Lower lobe of right lung (tissue), 2 donors: ENCODE results near the gene TMEM147. TPM values are rescaled to one million over a fixed set of nuclear protein-coding genes. Genes with fewer than 3 reads are reported as not detected.
A peak's percentile ranks its signal among the peaks of the same experiment; 100 is the strongest.

Experiments
- ATAC-seq, 2 donors: fragments of 200-7000 bp; cut with Tn5 transposase; one replicate each; pipeline ENCODE4 v1.9.1; 2020 to 2022; ENCODE audit warnings: mild to moderate bottlenecking in 2 of 2, moderate library complexity in 2 of 2
- DNase-seq: peaks from one replicate; pipeline ENCODE4 v3.0.0-alpha.2; 2020
- H3K27ac ChIP-seq: fragments of 200-600 bp; one replicate; pipeline ENCODE4 v1.8.0; 2022
- H3K27me3 ChIP-seq: fragments of 200-600 bp; one replicate; pipeline ENCODE4 v1.8.0; 2022; ENCODE audit warnings: low read depth
- H3K36me3 ChIP-seq: fragments of 200-600 bp; one replicate; pipeline ENCODE4 v1.8.0; 2022; ENCODE audit warnings: mild to moderate bottlenecking
- H3K4me1 ChIP-seq: fragments of 200-600 bp; one replicate; pipeline ENCODE4 v1.8.0; 2022
- H3K4me3 ChIP-seq: fragments of 200-600 bp; one replicate; pipeline ENCODE4 v1.8.0; 2022; ENCODE audit warnings: mild to moderate bottlenecking
- H3K9me3 ChIP-seq: fragments of 200-600 bp; one replicate; pipeline ENCODE4 v1.8.0; 2022
- CTCF ChIP-seq: fragments of 200-600 bp; IDR thresholded peaks from one replicate; pipeline ENCODE4 v1.8.0; 2022; ENCODE audit warnings: antibody characterized with exemption, mild to moderate bottlenecking
- intact Hi-C: fragments of 100-400 bp; cut with DNase I; formaldehyde crosslinking; loops from one replicate; pipeline ENCODE4 v1.11.0; 2022
- total RNA-seq: library from RNA; stranded (reverse); fragmentation: NEBNext Ultra II Directional; extraction: Animal tissue kit (Norgen Biotek cat#: 25700); gene quantifications from one replicate; pipeline ENCODE4 v1.2.1, GENCODE V29; 2021
- donor health status: DM: no; HTN: yes; CAD: no; lungs with severe emphysema.

The TMEM147 gene
- total RNA-seq, 1 donor from 2014 or later: 81.6 TPM

DNA sequence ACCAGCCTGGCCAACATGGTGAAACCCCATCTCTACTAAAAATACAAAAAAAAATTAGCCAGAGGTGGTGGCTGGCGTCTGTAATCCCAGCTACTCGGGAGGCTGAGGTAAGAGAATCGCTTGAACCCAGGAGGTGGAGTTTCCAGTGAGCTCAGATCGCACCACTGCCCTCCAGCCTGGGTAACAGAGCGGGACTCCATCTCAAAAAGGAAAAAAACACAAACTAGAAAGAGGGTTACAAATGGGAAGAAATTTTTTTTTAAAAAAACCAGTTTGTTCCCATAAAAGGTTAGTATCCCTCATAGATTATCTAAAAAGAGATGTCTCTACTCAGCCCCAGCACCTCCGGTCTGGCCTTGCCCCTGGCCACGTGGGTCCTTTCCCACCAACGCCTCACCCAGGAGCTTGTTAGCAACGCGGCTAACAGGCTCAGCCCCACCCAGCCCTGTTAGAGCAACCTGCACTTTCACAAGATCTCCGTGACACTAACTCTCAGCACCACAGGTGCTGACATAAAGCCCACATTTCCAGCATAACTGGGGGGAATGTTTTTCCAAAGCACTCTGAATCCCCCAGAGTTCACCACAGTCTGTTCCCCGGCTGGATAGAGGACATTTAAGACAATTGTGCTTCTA, 36.3 kb upstream of the TMEM147 start:
- H3K4me1 ChIP-seq: peaks cover 12% of the 10 kb centered on the region
- no peaks in the 10 kb centered on the region for H3K36me3 ChIP-seq
- no peak for TF ChIP-seq CTCF
- peak; percentile 83 to 89 for ATAC-seq
- H3K27me3 ChIP-seq: peaks cover 25% of the 10 kb centered on the region
- H3K4me3 ChIP-seq: peak overlapping the region; percentile 56
- H3K9me3 ChIP-seq: no peaks in the 10 kb centered on the region
- peak; percentile 84 for DNase-seq
- intact Hi-C loops: no loop called here
- H3K27ac ChIP-seq: peak overlapping the region; percentile 84

GRCh38 chr19:35509861-35510625, 35.4 kb upstream of the TMEM147 start:
- Histone ChIP-seq H3K27me3 (peaks cover 29% of the 10 kb centered on the region), H3K9me3 (no peaks in the 10 kb centered on the region), H3K4me1 (peaks cover 12% of the 10 kb centered on the region), H3K36me3 (no peaks in the 10 kb centered on the region), H3K4me3 (peak overlapping the region; percentile 56), H3K27ac (peak overlapping the region; percentile 84)
- peak; percentile 89 for DNase-seq
- peak; percentile 94 for ATAC-seq
- intact Hi-C loops: no loop called here
- peak; percentile 97 for TF ChIP-seq CTCF

DNA sequence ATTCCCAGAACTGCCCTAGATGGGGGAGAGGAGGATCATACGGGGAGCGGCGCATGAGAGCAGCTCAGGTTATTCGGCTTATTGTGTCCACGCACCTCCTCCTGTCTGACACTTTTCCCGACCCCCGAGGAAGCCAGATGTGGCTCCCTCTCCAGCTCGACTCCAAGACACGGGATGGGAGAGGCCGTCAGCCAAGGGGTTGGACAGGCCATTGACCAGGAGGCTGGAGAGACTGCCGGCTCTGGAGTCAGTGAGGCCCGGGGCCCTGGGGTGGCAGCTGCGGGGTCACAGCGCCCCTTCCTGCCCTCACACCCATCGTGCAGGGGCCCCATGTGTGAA, 34.8 kb upstream of the TMEM147 start:
- H3K9me3 ChIP-seq: no peaks in the 10 kb centered on the region
- H3K27me3 ChIP-seq: peaks cover 29% of the 10 kb centered on the region
- H3K4me3 ChIP-seq: peak overlapping the region; percentile 56
- DNase-seq (no peak), ATAC-seq (peak in 1 of 2 donors; percentile 6)
- TF ChIP-seq CTCF: no peak
- peak overlapping the region; percentile 84 for H3K27ac ChIP-seq
- no peaks in the 10 kb centered on the region for H3K36me3 ChIP-seq
- intact Hi-C loops: no loop called here
- H3K4me1 ChIP-seq: peaks cover 12% of the 10 kb centered on the region

DNA sequence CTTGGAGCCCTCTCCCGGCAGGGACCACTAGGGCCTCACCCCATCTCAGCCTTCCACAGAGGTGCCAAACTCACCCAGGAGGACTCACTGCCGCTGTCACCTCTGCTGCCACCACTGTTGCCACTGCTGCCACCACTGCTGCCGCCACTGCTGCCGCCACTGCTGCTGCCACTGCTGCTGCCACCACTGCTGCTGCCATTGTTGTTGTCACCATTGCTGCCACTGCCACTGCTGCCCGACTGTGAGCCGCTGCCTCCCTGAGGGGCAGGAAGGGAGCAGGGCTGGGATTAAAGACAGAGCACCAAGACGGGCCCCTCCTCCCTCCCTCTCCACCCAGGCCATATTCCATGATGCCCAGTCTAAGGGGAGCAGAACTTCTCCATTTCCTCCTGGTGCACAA, 34.1 kb upstream of the TMEM147 start:
- no peak overlapping the region for H3K4me3 ChIP-seq
- intact Hi-C loops: no loop called here
- H3K27me3 ChIP-seq: peaks cover 29% of the 10 kb centered on the region
- no peaks in the 10 kb centered on the region for H3K36me3 ChIP-seq
- TF ChIP-seq CTCF: no peak
- no peaks in the 10 kb centered on the region for H3K9me3 ChIP-seq
- peaks cover 12% of the 10 kb centered on the region for H3K4me1 ChIP-seq
- no peak overlapping the region for H3K27ac ChIP-seq
- DNase-seq: no peak
- no peak for ATAC-seq

DNA sequence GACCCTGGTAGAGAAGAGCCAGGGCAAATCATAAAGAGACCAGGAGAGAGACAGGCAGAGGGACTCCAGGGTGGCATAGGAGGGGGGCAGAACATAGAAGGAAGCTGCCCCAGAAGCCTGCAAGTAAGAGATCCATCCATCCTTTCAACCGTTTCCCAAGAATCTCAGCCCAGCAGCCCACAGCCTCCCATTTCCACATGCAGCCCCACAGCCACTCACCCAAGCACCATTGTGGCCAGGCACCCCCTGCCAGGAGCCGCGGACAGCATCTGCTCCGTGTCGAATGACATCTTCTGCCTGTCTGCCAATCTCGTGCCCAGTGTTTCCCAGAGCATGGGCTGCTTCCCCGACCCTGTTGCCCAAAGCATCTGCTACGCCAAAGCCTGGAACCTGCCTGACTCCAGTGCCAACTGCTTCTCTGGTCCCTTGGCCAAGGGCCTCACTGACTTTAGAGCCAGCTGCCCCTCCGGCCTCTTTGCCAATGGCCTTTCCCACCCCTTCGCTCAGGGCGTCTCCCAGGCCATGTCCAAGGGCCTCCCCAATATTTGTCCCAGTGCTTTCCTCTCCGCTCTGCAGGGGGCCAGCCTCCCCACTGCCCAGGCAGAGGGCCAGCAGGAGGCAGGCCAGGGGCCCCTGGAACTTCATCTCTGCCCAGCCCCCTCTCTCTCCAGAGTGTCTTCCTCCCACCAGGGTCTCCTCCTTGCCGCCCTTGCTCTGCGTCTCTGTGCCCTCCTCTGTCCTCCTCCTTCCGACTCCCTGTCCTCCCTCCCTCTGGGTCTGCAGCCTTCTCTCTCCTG, 32.4 kb upstream of the TMEM147 start:
- no peak for TF ChIP-seq CTCF
- DNase-seq (no peak), ATAC-seq (no peak)
- Histone ChIP-seq H3K27me3 (peaks cover 25% of the 10 kb centered on the region), H3K9me3 (no peaks in the 10 kb centered on the region), H3K4me3 (no peak overlapping the region), H3K4me1 (peaks cover 12% of the 10 kb centered on the region), H3K36me3 (no peaks in the 10 kb centered on the region), H3K27ac (no peak overlapping the region)
- intact Hi-C loops: no loop called here
